ENCODE data around the gene KAT8.

GRCh38 chr16:31108794-31109558 lies 8.5 kb upstream of the KAT8 start:
- no peak for TF ChIP-seq POLR2A (IDR thresholded peaks at IDR 0.05)
- TF ChIP-seq CTCF (IDR thresholded peaks at IDR 0.05): no peak
